Keratinocyte (primary cell): ENCODE results near the gene CNIH2. TPM values are rescaled to one million over a fixed set of nuclear protein-coding genes. Genes with fewer than 3 reads are reported as not detected.

Experiments
- DNase-seq: peaks from one replicate; pipeline ENCODE4 v3.0.0-alpha.2; 2011; ENCODE audit warnings: low read depth, missing footprints, low spot score
- FAIRE-seq: peaks from 2 replicates; lab custom pipeline; 2011; peaks lifted over from hg19 to GRCh38; lab: Jason Lieb, UNC
- H2AFZ ChIP-seq: 2 replicates; pipeline ENCODE4 v1.6.0; 2012; ENCODE audit warnings: low read length, control low read depth, inconsistent platforms; ENCODE audit not compliant: control insufficient read depth
- H3K27ac ChIP-seq: 2 replicates; pipeline ENCODE4 v1.5.1; 2011; ENCODE audit warnings: low read length; ENCODE audit not compliant: control insufficient read depth, insufficient read depth
- H3K27me3 ChIP-seq: 3 replicates; pipeline ENCODE4 v1.6.0; 2011; ENCODE audit warnings: low read length; ENCODE audit not compliant: control insufficient read depth, insufficient read depth; ENCODE audit errors: extremely low read depth
- H3K36me3 ChIP-seq, 2 experiments: 2 replicates in 1 of 2; 3 replicates in 1 of 2; pipeline ENCODE4 v1.5.1; 2011; ENCODE audit warnings: low read length in 2 of 2, mild to moderate bottlenecking in 1 of 2; ENCODE audit not compliant: control insufficient read depth in 2 of 2, insufficient read depth in 2 of 2; ENCODE audit errors: extremely low read depth in 1 of 2
- H3K4me1 ChIP-seq: 3 replicates; pipeline ENCODE4 v1.5.1; 2011; ENCODE audit warnings: low read length; ENCODE audit not compliant: control insufficient read depth, insufficient read depth; ENCODE audit errors: extremely low read depth
- H3K4me2 ChIP-seq: 3 replicates; pipeline ENCODE4 v1.6.0; 2011; ENCODE audit warnings: low read depth, low read length; ENCODE audit not compliant: control insufficient read depth, insufficient read depth; ENCODE audit errors: extremely low read depth
- H3K4me3 ChIP-seq, 3 experiments: fragments of 200-600 bp in 1 of 3; sonication (generic) in 1 of 3; 2 replicates in 2 of 3; 3 replicates in 1 of 3; pipeline ENCODE4 v1.5.1; 2011 to 2016; ENCODE audit warnings: low read length in 3 of 3, mild to moderate bottlenecking in 3 of 3, control low read depth in 2 of 3, inconsistent platforms in 1 of 3, low read depth in 1 of 3, mixed read lengths in 1 of 3, mixed run types in 1 of 3, moderate library complexity in 1 of 3; ENCODE audit not compliant: control insufficient read depth in 2 of 3, insufficient read depth in 2 of 3; ENCODE audit errors: extremely low read depth in 1 of 3
- H3K79me2 ChIP-seq: 2 replicates; pipeline ENCODE4 v1.6.0; 2012; ENCODE audit warnings: low read length; ENCODE audit not compliant: control insufficient read depth, insufficient read depth
- H3K9ac ChIP-seq: 3 replicates; pipeline ENCODE4 v1.6.0; 2011; ENCODE audit warnings: low read length; ENCODE audit not compliant: control insufficient read depth, insufficient read depth; ENCODE audit errors: extremely low read depth
- H3K9me1 ChIP-seq: 3 replicates; pipeline ENCODE4 v1.6.0; 2011; ENCODE audit warnings: low read length; ENCODE audit not compliant: control insufficient read depth, insufficient read depth; ENCODE audit errors: extremely low read depth
- H3K9me3 ChIP-seq: 2 replicates; pipeline ENCODE4 v1.5.1; 2012; ENCODE audit warnings: low read depth, low read length; ENCODE audit not compliant: control insufficient read depth
- H4K20me1 ChIP-seq: 3 replicates; pipeline ENCODE4 v1.6.0; 2011; ENCODE audit warnings: low read length; ENCODE audit not compliant: control insufficient read depth, insufficient read depth; ENCODE audit errors: extremely low read depth
- EZH2 ChIP-seq: IDR thresholded peaks from one replicate; pipeline ENCODE4 v1.6.1; 2012; ENCODE audit warnings: inconsistent platforms, mild to moderate bottlenecking, low read length, moderate library complexity
- dilution Hi-C: fragments of 300-500 bp; cut with MboI; formaldehyde crosslinking; loops from one replicate; pipeline ENCODE4 v1.7.0; 2020; ENCODE audit warnings: low sequenced_read_pairs; ENCODE audit not compliant: extremely low pct_ligation_motif_present
- polyA plus RNA-seq, 5 experiments: library from polyadenylated mRNA; depleted of rRNA in 3 of 5; stranded (reverse) in 3 of 5; stranded (forward) in 1 of 5; unstranded in 1 of 5; fragments of >200 nt; gene quantifications; 1 replicate in 1 of 5; 2 replicates in 3 of 5; 3 replicates in 1 of 5; pipeline versions ENCODE4 v1.2.1 to v1.2.3, GENCODE V29; 2011 to 2012; ENCODE audit warnings: missing spikeins in 2 of 5, low read depth in 1 of 5, low replicate concordance in 1 of 5
- TF ChIP-seq, protein P1 (sequence below), 3 experiments: IDR thresholded peaks in 1 of 3; conservative IDR thresholded peaks in 1 of 3; optimal IDR thresholded peaks in 1 of 3; 2 replicates in 2 of 3; 3 replicates in 1 of 3; pipeline versions ENCODE3 to v1.5.1; 2011; ENCODE audit warnings: low read length in 3 of 3, mild to moderate bottlenecking in 3 of 3, moderate library complexity in 2 of 3, control low read depth in 1 of 3, inconsistent platforms in 1 of 3; ENCODE audit not compliant: insufficient read depth in 2 of 3; ENCODE audit errors: extremely low read depth in 1 of 3

CNIH2 gene
- polyA plus RNA-seq, 1 donor (not counting 4 experiments of a cell fraction or from before 2014, with no cell fraction given) = 0.17 TPM

DNA sequence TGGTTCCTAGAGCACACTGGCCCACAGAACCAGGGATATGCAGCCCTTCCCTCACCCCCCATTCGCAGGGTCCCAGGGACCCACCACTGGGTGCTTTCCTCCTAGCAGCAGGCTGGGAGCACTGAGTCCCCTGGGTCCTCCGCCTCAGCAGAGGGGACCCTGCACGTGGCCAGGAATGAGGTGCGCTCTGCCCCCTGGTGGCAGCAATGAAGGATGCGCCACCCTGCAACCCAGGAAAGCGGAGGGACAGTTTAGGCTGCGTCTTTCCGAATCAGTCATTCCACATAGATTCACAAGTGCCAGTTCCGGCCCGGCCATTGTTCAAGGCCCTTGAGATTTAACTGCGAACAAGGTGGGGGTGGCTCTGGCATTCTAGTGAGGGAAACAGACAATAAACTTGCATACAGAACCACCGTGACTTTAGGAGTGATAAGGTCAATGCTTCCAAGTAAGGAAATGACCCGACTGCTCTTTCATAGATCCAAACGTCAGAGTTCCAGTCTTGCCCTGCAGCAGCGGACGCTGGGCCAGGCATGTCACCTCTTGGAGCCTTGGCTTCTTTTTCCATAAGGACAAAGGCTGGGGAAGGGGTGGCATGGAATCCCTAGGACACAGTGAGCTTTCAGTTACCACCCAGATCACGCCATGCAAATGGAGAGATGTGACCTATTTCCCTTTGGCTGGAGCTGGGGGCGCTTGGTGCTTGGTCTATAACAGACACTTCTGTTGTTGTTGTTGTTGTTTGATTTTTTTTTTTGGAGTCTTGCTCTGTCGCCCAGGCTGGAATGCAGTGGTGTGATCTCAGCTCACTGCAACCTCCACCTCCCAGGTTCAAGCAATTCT, 50.5 kb downstream of the CNIH2 start:
- Histone ChIP-seq H3K27me3 (no peaks in the 10 kb centered on the region), H2AFZ (no peak overlapping the region), H3K9me1 (no peaks in the 10 kb centered on the region), H3K27ac (no peak overlapping the region), H3K4me3 (no peak overlapping the region), H4K20me1 (peaks cover 2% of the 10 kb centered on the region), H3K4me2 (peak overlapping the region; percentile 39), H3K4me1 (peaks cover 37% of the 10 kb centered on the region), H3K36me3 (peaks cover 20 to 23% of the 10 kb centered on the region in 2 experiments), H3K9ac (no peak overlapping the region), H3K79me2 (peaks cover 5% of the 10 kb centered on the region), H3K9me3 (no peaks in the 10 kb centered on the region)
- dilution Hi-C loops = no loop called here
- DNase-seq (no peak), FAIRE-seq (peak; percentile 90)
- TF ChIP-seq, protein P1, sequence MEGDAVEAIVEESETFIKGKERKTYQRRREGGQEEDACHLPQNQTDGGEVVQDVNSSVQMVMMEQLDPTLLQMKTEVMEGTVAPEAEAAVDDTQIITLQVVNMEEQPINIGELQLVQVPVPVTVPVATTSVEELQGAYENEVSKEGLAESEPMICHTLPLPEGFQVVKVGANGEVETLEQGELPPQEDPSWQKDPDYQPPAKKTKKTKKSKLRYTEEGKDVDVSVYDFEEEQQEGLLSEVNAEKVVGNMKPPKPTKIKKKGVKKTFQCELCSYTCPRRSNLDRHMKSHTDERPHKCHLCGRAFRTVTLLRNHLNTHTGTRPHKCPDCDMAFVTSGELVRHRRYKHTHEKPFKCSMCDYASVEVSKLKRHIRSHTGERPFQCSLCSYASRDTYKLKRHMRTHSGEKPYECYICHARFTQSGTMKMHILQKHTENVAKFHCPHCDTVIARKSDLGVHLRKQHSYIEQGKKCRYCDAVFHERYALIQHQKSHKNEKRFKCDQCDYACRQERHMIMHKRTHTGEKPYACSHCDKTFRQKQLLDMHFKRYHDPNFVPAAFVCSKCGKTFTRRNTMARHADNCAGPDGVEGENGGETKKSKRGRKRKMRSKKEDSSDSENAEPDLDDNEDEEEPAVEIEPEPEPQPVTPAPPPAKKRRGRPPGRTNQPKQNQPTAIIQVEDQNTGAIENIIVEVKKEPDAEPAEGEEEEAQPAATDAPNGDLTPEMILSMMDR (optimal IDR thresholded peaks at IDR 0.05 in 1 of 3, IDR thresholded peaks at IDR 0.05 in 1 of 3, conservative IDR thresholded peaks at IDR 0.05 in 1 of 3; ENCODE audit: extremely low read depth in 1 of 3, insufficient read depth in 2 of 3, low read length in 3 of 3) = peak; percentile 89 to 99 (median 90)
- TF ChIP-seq EZH2 = no peak

DNA sequence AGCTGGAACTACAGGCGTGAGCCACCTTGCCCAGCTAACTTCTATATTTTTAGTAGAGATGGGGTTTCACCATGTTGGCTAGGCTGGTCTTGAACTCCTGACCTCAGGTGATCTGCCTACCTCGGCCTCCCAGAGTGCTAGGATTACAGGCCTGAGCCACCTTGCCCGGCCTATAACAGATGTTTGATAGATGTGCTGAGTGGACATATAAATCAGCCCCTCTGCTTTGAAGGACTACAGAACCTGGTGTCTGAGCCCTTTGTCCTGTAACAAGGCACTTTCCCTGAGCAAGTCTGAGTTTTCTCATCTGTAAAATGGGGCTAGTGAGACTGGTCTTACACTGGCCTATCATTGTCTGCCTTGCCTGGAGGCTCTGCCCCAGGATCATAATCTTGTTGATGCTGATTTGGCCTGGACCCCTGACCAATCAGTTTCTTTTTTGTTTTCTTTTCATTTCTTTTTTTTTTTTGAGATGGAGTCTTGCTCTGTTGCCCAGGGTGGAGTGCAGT, 51.2 kb downstream of the CNIH2 start:
- H3K9me1 ChIP-seq = no peaks in the 10 kb centered on the region
- H4K20me1 ChIP-seq = peaks cover 3% of the 10 kb centered on the region
- H3K9ac ChIP-seq = no peak overlapping the region
- dilution Hi-C loops = no loop called here
- H2AFZ ChIP-seq = no peak overlapping the region
- no peak overlapping the region for H3K4me3 ChIP-seq
- H3K36me3 ChIP-seq = peaks cover 23 to 28% of the 10 kb centered on the region in 2 experiments
- H3K79me2 ChIP-seq = peaks cover 6% of the 10 kb centered on the region
- H3K27me3 ChIP-seq = no peaks in the 10 kb centered on the region
- no peak overlapping the region for H3K27ac ChIP-seq
- TF ChIP-seq, protein P1 (optimal IDR thresholded peaks at IDR 0.05 in 1 of 3, IDR thresholded peaks at IDR 0.05 in 1 of 3, conservative IDR thresholded peaks at IDR 0.05 in 1 of 3; ENCODE audit: extremely low read depth in 1 of 3, insufficient read depth in 2 of 3, low read length in 3 of 3) = no peak
- no peaks in the 10 kb centered on the region for H3K9me3 ChIP-seq
- no peak overlapping the region for H3K4me2 ChIP-seq
- DNase-seq = no peak
- peaks cover 38% of the 10 kb centered on the region for H3K4me1 ChIP-seq
- no peak for FAIRE-seq
